Left lobe of liver (tissue), 2 donors: ENCODE measurements around the gene PTPRG. TPM values are rescaled to one million over a fixed set of nuclear protein-coding genes. Genes with fewer than 3 reads are reported as not detected.
A peak's percentile ranks its signal among the peaks of the same experiment; 100 is the strongest.

ENCODE experiments used
- ATAC-seq: fragments of 200-7000 bp; cut with Tn5 transposase; one replicate; pipeline ENCODE4 v1.9.1; 2020; ENCODE audit warnings: mild to moderate bottlenecking, moderate library complexity
- DNase-seq: peaks from one replicate; pipeline ENCODE4 v3.0.0-alpha.2; 2020; ENCODE audit warnings: low spot score
- total RNA-seq: library from RNA; stranded (reverse); gene quantifications from one replicate; pipeline ENCODE4 v1.2.1, GENCODE V29; 2021
- donor health status: DM: no; HTN: no; CAD: no; lungs with moderate emphysema.
- donor health status: DM: no; HTN: yes; CAD: no.

PTPRG gene
- total RNA-seq, 1 donor from 2014 or later, result 15.6 TPM

DNA sequence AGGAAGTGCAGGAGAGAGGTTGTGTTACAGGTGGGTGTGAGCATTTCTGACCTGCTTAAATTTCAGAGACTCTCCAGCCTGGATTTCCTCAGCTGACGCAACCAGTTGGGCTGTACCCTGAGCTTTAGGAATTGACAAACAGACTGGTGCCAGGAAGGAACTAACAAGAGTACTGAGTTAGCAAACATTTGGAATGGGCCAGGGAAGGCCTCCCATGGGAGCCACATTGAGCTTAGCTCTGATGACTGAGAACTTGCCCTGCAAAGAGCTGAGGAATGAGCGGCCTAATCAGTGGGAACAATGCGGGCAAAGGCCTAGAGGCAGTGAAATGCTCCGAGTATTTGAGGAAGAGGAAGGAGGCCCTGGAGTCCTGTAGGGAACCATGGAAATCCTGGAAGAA, 557.8 kb downstream of the PTPRG start:
- DNase-seq (no peak), ATAC-seq (peak; percentile 28)

DNA sequence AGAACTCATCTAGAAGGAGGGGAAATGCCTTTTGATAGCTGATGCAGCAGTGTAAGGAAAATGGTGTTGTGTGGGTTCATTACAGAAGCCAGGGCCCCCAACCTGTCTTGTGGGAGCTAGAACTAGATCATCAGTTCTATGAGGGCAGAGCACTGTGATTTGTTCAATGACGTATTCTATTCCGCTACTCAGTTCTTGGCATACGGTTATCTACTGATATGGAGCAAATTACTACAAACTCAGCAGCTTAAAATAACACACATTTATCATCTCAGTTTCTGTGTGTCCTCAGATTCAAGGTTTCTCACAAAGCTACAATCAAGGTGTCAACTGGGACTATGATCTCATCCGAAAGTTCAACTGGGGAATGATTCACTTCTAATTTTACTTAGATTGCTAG, 561.4 kb downstream of the PTPRG start:
- DNase-seq (no peak), ATAC-seq (no peak)

DNA sequence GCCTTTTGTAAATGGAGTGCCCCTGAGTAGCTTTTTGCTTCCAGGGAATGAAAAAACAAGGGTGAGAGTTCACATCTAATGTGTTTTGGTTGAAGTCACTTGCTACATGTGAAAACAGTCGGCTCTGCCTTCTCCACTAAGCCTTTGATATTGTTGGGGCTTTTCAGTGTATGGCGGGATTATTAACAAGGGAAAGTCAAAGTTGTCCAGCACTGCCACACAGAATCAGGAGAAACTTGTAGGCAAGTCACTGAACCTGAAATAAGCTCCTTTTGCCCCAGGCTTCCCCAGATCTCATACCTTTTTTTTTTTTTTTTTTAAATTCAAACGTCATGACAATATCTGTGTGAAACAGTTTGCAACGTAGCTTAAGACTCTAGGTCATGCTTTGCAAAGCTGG, 564.0 kb downstream of the PTPRG start:
- no peak for DNase-seq
- ATAC-seq, result no peak

DNA sequence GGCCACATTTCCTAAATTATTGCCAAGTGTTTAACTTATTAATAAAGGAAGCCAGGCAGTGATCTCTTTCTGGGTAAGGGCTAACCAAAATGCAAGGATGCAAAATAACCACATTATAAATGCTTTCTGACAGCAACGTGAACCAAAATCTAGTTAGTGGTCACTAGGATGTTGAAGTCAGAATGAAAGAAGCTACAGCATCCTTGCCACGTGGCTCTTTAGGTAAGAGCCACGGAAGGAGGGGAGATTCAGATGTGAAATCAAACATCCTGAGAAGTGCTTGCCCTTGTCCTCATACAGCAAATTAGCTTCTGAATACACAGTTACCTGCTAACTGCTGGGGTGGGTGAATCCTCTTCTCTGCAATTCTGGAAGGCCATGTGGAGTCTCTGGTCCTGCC, 565.7 kb downstream of the PTPRG start:
- no peak for DNase-seq
- no peak for ATAC-seq

DNA sequence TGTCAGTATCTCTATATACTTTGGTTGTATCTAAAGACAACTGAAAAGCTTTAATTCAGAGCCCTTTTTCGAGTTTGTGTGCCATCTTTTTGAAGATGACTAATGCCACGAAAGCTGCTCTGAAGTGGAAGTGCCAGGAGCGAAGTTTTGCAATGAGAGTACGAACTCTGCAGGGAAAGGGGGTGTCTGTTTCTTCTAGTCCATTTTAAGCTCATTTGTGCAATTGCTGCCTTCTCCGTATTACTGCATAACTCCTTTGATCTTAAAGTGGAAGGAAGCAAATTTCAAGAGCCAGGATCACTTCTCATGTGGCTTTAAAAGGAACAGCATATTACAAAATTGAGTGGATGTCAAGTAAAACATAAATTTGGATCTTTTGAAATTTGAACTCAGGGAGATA, 566.7 kb downstream of the PTPRG start:
- ATAC-seq (no peak), DNase-seq (no peak)

DNA sequence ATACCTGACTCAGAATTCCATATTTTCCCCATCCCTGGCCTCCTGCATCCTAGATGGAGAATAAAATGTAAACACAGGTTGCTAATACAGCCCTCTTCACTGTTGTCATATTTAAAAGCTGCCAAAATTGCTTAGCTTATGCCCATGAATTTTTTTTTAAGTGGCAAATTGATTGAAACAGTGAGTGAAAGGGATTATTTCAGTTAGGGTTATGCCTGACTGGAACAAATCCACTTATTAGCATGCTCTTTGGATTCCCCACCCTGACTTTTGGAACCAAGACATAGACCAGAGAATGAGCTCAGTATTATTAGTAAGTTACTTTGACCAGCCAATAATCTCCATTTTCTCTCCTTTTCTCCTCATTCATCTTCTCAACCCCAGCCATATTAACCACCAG, 567.3 kb downstream of the PTPRG start:
- no peak for ATAC-seq
- DNase-seq, result no peak

DNA sequence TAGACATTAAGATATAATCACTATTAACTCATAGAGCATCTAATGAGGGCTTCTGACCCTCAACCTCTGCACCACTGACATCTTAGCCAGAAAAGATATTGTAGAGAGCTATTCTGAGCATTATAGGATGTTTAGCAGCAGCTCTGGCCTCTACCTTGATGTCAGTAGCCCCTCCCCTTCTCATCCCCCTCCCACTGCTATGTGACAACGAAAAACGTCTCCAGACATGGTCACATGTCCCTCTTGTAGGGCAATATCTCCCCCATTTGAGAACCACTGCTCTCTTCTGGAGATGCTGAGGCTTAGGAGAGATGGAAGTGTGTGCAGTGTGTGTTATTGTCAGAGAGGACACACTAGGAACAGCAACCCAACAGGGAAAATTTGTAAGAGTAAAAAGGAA, 569.7 kb downstream of the PTPRG start:
- no peak for DNase-seq
- no peak for ATAC-seq

DNA sequence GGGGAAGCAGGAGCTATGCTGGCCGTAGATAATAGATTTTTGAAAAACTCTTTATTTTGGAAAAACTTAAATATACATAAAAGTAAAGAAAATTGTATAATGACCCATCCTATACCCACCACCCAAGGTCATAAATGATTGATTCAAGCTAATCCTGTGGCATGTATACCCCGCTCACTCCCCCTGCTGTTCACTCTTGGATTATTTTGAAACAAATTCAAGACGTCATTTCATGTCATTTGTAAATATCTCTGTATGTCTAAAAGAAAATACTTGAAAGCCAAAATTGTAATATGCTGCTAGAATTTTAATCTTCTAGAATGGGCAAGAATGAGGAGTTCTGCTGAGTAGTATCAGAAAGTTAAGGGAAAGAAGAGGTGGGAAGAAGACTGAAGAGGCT, 570.2 kb downstream of the PTPRG start:
- ATAC-seq, result peak; percentile 45
- DNase-seq, result no peak

DNA sequence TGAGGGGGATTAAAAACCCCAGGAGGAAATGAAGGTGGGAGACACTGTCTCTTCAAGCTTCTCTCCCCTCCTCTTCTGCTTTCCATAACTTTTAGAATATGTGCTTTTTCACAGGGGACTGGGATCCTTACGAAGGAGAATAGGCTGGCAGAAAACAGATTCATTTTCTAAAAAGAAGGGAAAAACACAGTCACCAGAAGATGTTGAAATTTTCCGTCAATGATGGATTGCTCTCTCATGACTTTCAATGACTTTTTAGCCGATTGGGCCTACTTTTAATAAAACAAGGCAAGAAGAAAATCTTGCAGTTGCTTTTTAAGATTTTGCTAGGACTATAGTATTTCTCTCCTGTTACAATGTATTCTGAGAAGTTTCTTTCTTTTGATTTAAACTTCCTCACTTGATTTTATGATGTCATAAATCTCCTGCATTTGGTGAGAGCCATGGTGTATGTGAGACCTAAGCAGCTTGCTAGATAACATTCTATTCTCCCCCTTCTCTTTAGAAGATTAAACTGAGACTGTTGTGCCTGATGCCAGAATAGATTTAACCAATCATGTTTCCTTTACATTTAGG, 570.7 kb downstream of the PTPRG start:
- no peak for ATAC-seq
- DNase-seq, result no peak

DNA sequence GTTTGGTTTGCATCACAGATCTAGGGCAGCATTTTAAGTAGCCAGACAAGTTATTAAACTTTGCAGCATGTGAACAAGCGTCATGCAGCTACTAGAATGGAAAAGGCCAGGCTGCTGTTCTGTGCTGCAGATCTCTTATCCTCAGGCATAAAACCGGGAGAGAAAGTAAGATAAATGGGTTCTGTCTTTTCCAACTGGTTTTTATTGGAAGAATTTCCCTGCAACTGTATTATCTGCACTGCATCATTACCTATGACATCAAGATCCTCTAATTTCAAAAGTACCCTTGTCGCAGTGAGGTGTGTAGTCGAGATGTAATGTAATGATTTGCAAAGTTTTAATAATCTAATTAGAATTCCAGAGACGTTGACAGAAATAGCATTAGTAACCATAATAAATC, 571.6 kb downstream of the PTPRG start:
- DNase-seq (no peak), ATAC-seq (no peak)

DNA sequence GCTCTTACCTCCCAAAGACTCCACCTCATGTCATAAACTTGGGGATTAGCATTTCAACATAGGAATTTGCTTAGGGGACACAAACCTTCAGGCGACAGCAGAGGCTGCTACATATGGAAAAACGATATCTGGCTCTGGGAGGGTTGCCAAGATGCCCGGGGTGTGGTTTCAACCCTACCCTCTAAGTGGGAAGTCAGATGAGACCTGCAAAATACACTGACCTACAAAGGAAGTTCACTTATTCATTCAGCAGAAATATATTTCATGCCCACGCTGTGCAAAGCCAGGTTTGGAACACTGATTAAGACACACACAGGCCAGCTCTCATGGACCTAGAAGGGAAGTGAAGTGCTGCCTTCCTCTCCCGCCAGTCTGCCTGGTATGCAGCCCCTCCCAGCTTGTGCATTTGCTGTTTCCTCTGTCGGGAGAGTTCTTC, 572.7 kb downstream of the PTPRG start:
- no peak for DNase-seq
- peak; percentile 46 for ATAC-seq

DNA sequence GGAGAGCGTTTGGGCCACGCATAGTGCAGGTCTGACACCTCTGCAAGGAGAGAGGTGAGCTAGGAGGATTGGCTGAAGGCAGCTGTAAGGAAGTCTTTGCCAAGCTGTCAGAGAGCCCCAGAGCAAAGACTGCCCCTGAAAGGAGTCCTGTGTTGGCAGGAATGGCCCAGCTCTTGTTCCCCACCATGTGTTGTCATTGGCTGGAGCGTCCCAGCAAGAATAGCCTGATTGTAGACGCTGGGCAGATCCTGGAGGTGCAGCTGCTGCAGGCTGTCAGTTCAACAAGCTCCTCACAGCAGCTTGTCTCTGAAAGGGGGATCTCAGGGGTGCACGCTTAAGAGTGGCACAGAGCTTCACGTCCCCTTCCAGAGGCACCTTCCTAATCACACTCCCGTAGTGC, 574.4 kb downstream of the PTPRG start:
- DNase-seq, result no peak
- no peak for ATAC-seq

DNA sequence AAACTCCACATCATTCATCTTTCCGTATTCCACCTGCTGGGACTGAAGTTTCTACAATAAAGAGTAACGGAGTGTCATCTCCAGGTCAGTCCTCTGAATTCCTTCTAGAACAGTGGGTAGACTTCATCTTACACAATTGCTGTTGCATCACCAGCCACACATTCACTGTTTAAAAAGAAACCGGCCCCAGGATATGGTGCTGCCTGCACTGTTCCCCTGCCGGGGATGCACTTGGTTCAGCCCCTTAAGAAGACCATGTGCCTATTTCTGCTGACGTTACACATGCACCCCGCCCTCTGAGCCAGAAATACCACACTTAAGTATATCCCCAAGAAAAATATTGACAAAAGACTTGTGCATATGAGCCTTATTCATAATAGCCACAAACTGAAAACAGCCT, 578.6 kb downstream of the PTPRG start:
- ATAC-seq, result peak; percentile 79
- DNase-seq, result no peak

DNA sequence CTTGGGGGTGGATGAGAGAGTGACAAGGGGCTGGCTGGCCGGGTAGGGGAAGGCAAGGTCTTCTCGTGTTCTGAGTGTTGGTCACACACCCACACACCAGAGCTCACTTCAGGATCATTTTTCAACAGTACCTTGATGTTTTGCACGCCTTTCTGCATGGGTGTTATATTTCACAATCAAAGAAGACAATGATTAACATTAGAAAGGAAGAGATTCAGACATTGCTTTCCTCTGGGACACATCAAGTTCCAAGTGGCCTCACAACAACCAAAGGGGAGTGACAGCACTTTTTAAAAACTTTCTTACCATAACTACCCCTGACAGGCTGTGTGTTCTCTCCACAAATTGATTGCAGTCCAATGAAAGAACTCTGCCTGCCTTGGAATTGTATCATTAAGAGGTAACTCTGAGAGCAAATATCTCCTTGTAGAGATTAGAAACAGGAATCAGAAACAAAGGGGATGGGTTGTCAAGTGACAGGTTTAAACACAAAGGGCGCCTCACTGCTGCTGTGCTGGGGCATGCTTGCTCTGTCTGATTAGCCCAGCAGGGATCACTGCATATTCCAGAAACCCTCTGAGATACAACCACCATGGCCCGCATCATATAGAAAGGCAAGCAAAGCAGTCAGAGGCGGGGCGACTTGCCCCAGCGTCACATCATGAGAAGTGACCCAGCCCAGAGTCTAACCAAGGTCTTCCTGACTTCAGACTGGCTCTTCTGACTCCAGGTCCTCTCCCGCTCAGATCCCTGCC, 581.1 kb downstream of the PTPRG start:
- ATAC-seq, result peak; percentile 73
- no peak for DNase-seq

DNA sequence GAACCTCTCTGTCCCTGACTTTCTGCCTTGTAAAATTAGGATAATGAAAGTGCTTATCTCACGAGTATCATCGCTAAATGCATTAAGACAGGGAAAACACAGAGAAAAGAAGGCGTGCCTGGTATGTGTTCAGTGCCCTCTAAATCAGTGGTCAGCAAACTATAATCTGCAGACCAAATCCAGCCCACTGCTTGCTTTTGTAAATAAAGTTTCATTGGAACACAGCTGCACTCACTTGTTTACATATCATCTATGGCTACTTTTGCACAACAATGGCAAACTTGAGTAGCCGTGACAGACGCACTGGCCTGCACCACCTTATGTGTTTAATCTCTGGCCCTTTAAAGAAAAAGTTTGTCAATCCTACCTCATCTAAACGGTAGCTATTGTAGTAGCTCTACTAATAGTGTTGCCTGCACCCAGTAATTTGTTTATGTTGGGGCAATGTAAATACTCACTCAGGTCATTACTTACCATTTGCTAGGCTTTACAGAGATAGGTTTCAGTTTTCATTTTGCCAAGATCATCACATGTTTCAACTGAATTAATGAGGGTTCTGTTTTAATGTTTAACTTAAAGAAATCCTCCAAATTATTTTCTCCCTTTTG, 582.6 kb downstream of the PTPRG start:
- no peak for ATAC-seq
- DNase-seq, result no peak

DNA sequence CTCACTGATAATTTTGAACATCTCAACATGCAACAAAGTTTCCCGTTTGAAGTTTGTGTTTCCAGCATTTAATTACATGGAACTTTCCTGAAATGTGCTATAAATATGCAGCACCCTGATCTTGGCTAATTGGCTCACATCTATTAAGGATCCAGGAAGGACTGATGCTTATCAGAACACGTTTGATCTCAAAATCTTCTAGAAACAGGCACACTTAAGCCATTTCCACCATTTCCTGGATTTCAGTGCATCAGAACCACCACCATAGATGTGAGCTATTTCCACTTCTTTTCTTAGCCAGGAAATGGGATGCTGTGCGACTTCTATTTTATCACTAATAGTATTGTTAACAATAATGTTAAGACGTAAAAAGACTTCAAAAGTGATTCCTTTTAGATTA, 583.1 kb downstream of the PTPRG start:
- no peak for DNase-seq
- no peak for ATAC-seq

DNA sequence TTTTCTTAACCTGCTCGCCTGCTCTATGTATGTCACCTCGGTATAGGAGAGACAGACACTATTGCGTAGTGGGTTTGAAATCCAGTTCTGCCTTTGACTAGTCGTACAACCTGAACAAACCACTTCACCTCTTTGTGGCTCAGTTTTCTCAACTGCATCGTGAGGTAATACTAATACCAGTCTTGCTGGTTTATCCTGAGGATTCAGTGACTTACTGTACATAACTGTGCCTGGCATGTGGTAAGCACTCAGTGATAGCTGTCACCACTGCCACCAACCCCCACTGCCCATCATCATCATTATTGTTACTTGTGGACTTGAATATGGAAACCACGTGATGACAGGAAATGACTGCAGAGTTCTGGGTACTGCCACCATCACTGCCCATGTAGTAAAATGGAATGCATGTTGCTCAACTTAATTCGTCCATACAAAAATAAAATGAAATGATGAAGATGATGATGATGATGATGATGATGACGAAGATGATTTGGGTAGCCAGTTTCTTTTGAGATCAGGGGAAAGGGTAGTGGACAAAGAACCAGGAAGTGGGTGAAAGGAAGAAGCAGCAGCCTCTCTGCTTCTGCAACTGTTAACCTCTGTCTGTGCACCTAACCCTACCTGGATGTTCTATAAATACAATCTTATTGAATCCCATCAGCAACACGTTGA, 583.9 kb downstream of the PTPRG start:
- ATAC-seq, result no peak
- DNase-seq, result no peak

DNA sequence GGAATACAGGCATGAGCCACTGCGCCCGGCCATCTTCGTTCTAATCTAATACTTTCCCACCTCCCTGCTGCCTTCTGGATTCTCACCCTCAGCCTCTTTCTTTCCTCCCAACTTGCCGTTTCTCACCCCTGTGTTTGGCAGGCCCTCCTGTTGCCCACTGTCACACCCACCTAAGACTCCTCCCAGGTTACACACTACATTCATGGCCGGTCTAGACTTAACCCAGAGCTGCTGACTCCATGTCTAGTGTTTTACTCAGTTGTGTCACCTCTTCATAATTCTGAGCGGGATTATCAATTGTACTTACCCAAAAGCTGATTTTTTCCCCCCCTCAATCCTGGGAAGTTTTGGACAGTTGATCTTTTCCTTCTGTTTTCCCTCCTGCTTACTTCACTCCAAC, 588.2 kb downstream of the PTPRG start:
- ATAC-seq (no peak), DNase-seq (no peak)

DNA sequence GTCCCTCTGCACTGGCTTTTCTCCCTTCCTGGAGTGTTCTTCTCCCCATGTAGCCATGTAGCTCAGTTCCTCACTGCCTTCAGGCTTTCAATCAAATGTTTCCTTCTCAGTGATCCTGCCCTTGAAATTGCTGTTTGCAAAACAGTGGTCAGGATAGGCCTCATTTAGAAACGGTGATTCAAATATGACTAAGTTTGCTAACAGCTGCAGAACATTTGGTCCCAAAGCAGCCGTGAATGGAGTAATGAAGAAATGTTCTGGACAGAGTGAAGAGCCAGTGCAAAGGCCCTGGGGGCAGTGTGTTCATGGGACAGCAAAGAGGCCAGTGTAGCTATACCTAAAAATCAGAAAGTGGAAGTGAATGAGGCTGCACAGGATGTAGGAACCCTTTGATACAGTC, 588.6 kb downstream of the PTPRG start:
- ATAC-seq (no peak), DNase-seq (no peak)

DNA sequence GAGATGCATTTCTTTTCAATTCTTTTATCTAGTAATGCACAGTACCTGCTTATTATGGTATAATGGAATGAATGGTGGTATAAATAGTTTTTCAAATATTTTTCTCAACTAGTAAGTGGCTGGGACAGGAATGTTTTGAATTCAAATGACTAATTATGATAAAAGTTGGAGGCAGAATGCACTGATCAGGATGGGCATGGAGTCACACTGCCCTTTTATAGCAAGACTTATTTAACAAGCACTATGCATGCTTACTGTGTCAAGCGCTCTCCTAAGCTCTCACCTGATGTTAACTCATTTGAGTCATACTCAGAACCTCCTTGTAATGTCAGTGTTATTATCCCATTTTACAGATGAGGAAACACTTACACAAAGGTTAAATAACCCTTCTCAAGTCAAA, 590.2 kb downstream of the PTPRG start:
- no peak for DNase-seq
- ATAC-seq, result no peak

DNA sequence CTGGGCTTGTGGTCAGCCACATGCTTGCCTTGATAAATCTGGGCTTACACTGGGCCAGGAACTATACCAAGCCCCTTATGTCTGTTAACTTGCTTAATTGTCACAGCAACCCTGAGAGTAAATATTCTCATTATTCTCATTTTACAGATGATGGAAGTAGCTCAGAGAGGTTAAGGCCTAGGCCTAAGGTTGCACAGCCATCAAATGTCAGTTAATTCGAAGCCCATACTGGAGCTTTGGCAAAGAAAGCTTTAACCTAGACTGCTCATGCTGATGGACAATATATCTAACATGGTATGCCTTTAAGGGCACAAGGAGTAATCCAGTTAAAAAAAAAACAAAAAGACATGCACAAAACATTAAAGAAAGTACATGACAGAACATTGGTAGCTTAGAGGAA, 591.9 kb downstream of the PTPRG start:
- no peak for ATAC-seq
- no peak for DNase-seq
